DND-41 (cell line): ENCODE data around the gene TREH.
"Not testable (repeated sequence)": the region's sequence is repeated elsewhere in the genome, so short reads cannot be mapped to it uniquely, and the experiment has no call there.

Experiments used
- CTCF ChIP-seq: IDR thresholded peaks from 2 replicates; pipeline ENCODE4 v1.5.1; 2012; ENCODE audit warnings: borderline replicate concordance, low read length, moderate library complexity, mild to moderate bottlenecking; ENCODE audit not compliant: poor library complexity, severe bottlenecking; ENCODE audit errors: extremely low read depth
- EZH2 ChIP-seq: IDR thresholded peaks from 3 replicates; pipeline ENCODE4 v1.6.1; 2012; ENCODE audit warnings: borderline replicate concordance, low read depth, mild to moderate bottlenecking, moderate library complexity, low read length, inconsistent platforms; ENCODE audit not compliant: severe bottlenecking

DNA sequence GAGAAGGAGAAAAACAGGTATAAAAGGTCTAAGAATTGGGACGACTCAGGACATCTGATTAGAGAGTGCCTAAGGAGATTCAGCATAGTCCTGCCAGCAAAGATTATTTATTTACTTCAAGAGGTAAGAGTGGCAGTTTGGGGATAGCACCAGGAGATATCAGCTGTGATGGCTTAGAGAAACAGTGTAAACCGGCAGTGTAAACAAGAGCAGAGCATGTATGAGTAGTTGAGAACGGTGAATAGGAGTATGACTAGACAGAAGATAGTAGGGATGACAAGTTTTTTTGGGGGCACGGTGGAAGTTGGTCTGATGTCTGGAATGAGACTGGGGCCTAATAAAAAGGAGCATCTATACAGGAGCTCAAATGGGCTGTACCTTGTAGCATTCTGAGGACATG is 38.3 kb upstream of the TREH start:
- TF ChIP-seq CTCF, EZH2: not testable (repeated sequence)
